Measurements from ENCODE around the gene PARP9. TPM values are rescaled to one million over a fixed set of nuclear protein-coding genes. Genes with fewer than 3 reads are reported as not detected.

The PARP9 gene
- total RNA-seq = 8.1 TPM

DNA sequence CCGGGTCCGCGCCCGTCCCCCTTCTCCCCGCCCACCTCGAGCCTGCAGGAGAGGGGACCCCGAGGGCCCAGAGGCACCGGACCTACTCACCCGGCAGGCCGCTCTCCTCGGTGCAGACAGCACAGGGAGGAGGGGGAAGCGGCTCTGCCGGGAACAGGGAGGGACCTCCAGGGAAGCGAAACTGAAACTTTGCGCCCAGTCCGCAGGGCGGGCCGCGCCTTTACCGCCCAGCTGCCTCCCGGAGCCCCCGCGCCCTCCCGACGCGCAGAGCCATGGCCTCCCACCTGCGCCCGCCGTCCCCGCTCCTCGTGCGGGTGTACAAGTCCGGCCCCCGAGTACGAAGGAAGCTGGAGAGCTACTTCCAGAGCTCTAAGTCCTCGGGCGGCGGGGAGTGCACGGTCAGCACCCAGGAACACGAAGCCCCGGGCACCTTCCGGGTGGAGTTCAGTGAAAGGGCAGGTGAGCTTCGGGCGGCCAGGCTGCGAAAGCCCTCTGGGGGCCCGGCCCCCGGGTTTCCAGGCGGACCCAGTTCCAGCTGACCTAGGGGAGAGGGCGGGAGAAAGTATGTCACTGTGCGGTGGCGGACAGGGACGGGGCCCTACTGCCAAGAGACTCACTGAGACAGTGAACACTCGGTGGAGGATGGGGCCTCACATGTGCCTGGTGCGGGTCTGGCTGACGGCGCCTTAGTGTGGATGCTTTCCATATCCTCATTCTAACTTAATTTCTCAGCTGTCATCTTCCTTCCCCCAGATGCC, at the start of gene PARP9, which contains the start of gene DTX3L:
TSS of gene PARP9 (minus strand) at position 146 of the 758 bp plus-strand sequence. CDS start 4,680 bp downstream, outside the sequence.
TSS of gene DTX3L (plus strand) at position 184 of the 758 bp plus-strand sequence. CDS start at position 273, 89 bp downstream.
- Histone ChIP-seq H3K9me3 (no peaks in the 10 kb centered on the region), H3K27ac (peak within 1 kb of the TSS; percentile 87 to 91), H3K36me3 (peaks cover 6 to 31% of the 10 kb centered on the region in 2 donors), H3K4me1 (peaks cover 4 to 16% of the 10 kb centered on the region in 2 donors), H3K27me3 (no peaks in the 10 kb centered on the region), H3K4me3 (peak within 1 kb of the TSS; percentile 90 to 94)
- peak; percentile 29 to 88 for DNase-seq (ENCODE audit: low spot score in 2 of 2)
- intact Hi-C loops (cut with DNase I) = loop anchor here (1.0 kb wide), 3 partner anchors 49 to 148 kb away; partner anchors contain the start of gene WDR5B
- TF ChIP-seq, protein P1, sequence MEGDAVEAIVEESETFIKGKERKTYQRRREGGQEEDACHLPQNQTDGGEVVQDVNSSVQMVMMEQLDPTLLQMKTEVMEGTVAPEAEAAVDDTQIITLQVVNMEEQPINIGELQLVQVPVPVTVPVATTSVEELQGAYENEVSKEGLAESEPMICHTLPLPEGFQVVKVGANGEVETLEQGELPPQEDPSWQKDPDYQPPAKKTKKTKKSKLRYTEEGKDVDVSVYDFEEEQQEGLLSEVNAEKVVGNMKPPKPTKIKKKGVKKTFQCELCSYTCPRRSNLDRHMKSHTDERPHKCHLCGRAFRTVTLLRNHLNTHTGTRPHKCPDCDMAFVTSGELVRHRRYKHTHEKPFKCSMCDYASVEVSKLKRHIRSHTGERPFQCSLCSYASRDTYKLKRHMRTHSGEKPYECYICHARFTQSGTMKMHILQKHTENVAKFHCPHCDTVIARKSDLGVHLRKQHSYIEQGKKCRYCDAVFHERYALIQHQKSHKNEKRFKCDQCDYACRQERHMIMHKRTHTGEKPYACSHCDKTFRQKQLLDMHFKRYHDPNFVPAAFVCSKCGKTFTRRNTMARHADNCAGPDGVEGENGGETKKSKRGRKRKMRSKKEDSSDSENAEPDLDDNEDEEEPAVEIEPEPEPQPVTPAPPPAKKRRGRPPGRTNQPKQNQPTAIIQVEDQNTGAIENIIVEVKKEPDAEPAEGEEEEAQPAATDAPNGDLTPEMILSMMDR (IDR thresholded peaks at IDR 0.05) = no peak

DNA sequence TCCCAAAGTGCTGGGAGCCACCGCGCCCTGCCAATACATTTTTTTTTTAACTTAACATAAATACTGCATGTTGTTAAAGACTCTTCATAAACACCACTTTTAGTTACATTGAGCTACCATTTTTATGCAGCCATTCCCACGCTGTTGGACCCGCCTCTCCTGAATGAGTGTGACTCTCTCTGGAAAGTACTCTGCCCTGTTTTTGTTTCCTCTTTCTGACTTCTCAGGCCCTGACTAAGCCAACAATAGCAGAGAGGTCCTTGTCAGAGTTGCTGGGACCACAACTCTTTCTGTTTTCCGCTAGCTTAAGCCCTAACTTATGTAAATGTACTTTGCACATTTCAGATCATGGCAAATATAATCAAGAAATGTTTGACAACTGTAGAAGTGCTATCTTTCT, 48.6 kb upstream of the PARP9 start:
- no peak overlapping the region for H3K27ac ChIP-seq
- H3K4me1 ChIP-seq = no peaks in the 10 kb centered on the region
- TF ChIP-seq, protein P1 (IDR thresholded peaks at IDR 0.05) = no peak
- intact Hi-C loops (cut with DNase I) = no loop called here
- H3K9me3 ChIP-seq = no peaks in the 10 kb centered on the region
- no peak for DNase-seq (ENCODE audit: low spot score in 2 of 2)
- no peaks in the 10 kb centered on the region for H3K27me3 ChIP-seq
- no peak overlapping the region for H3K4me3 ChIP-seq
- H3K36me3 ChIP-seq = no peaks in the 10 kb centered on the region

DNA sequence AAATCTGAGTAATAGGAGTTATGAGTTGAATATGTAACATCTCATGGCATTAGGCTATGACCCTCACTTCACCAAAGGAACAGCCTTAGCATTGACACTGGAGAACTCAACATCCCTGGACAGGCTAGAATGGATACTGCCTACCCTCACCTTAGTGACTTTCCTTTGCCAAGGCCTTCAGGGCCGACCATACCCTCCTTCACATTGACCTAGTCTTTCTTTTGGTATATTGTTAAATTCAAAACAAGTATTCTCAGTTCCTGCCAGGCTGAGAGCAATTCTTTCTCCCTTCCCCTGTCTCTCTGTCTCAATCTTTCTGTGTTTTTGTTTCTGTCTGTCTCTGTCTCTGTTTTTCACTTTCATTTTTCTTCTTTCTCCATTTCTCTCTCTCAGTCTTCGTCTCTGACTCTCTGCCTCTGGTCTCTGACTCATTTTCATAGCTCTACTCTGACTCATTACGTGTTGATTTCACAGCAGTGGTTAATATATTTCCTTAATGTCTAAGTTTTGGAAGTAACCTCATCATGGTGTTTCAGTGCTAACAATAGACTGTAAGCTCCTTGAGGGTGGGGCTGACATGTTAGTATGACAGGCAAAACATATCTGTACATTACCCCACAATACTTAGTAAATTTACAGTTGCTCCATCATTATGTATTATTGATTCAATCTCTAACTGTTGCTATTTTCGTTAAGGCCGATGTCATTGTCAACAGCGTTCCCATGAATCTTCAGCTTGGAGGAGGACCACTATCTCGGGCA, 45.9 kb upstream of the PARP9 start:
- Histone ChIP-seq H3K36me3 (no peaks in the 10 kb centered on the region), H3K4me3 (no peak overlapping the region), H3K27ac (no peak overlapping the region), H3K9me3 (no peaks in the 10 kb centered on the region), H3K4me1 (no peaks in the 10 kb centered on the region), H3K27me3 (no peaks in the 10 kb centered on the region)
- TF ChIP-seq, protein P1 (IDR thresholded peaks at IDR 0.05) = no peak
- no peak for DNase-seq (ENCODE audit: low spot score in 2 of 2)
- intact Hi-C loops (cut with DNase I) = no loop called here

- intact Hi-C loops (cut with DNase I) = no loop called here
- DNase-seq (ENCODE audit: low spot score in 2 of 2) = no peak
- Histone ChIP-seq H3K36me3 (no peaks in the 10 kb centered on the region), H3K9me3 (no peaks in the 10 kb centered on the region), H3K4me3 (no peak overlapping the region), H3K4me1 (no peaks in the 10 kb centered on the region), H3K27me3 (no peaks in the 10 kb centered on the region), H3K27ac (no peak overlapping the region)
- TF ChIP-seq, protein P1 (IDR thresholded peaks at IDR 0.05) = no peak
Measured at GRCh38 chr3:122608916-122609315, 44.8 kb upstream of the PARP9 start.

GRCh38 chr3:122606330-122606729, 42.2 kb upstream of the PARP9 start:
- TF ChIP-seq, protein P1 (IDR thresholded peaks at IDR 0.05) = no peak
- H3K4me1 ChIP-seq = no peaks in the 10 kb centered on the region
- intact Hi-C loops (cut with DNase I) = no loop called here
- no peak for DNase-seq (ENCODE audit: low spot score in 2 of 2)
- H3K36me3 ChIP-seq = no peaks in the 10 kb centered on the region
- H3K27ac ChIP-seq = no peak overlapping the region
- no peak overlapping the region for H3K4me3 ChIP-seq
- no peaks in the 10 kb centered on the region for H3K9me3 ChIP-seq
- H3K27me3 ChIP-seq = no peaks in the 10 kb centered on the region
